Upper lobe of left lung (tissue), 4 donors: ENCODE measurements around the gene DHX8.

Experiments used
- CTCF ChIP-seq, 6 experiments: fragments of 450-650 bp in 4 of 6; fragments of 200-600 bp in 2 of 6; sonication (generic) in 2 of 6; IDR thresholded peaks; one replicate each; pipeline ENCODE4 v1.5.1; 2016 to 2019; ENCODE audit warnings: antibody characterized with exemption in 6 of 6
- EP300 ChIP-seq, 4 donors: sonication (generic); formaldehyde crosslinking; IDR thresholded peaks; one replicate each; pipeline ENCODE4 v1.5.1; 2017; ENCODE audit warnings: antibody characterized with exemption in 4 of 4, control low read depth in 2 of 4
- POLR2A ChIP-seq, 4 donors: fragments of 450-650 bp; IDR thresholded peaks; one replicate each; pipeline ENCODE4 v1.5.1; 2016 to 2017; ENCODE audit warnings: antibody characterized with exemption in 4 of 4, mild to moderate bottlenecking in 2 of 4
- POLR2AphosphoS5 ChIP-seq, 2 donors: sonication (generic); formaldehyde crosslinking; IDR thresholded peaks; one replicate each; pipeline ENCODE4 v1.5.1; 2017; ENCODE audit warnings: antibody characterized with exemption in 2 of 2

GRCh38 chr17:43456029-43456428 lies 27.7 kb upstream of the DHX8 start:
- no peak for TF ChIP-seq EP300 (IDR thresholded peaks at IDR 0.05)
- TF ChIP-seq CTCF (IDR thresholded peaks at IDR 0.05): no peak
- TF ChIP-seq POLR2A (IDR thresholded peaks at IDR 0.05): no peak
- TF ChIP-seq POLR2AphosphoS5 (IDR thresholded peaks at IDR 0.05): no peak
